ENCODE measurements around the gene HSPA13.

GRCh38 chr21:14401217-14401616, 18.3 kb upstream of the HSPA13 start:
- TF ChIP-seq CTCF (IDR thresholded peaks at IDR 0.05) (no peak), POLR2A (IDR thresholded peaks at IDR 0.05) (no peak)

Measured in lower leg skin (tissue), 3 donors.